K562 (cell line): ENCODE results near the gene PUM1. TPM values are rescaled to one million over a fixed set of nuclear protein-coding genes. Genes with fewer than 3 reads are reported as not detected.

ENCODE experiments used
- ARNT ChIP-seq, 2 experiments: fragments of 450-650 bp; IDR thresholded peaks; 2 replicates each; pipeline ENCODE4 v1.6.1; 2016; ENCODE audit warnings: mild to moderate bottlenecking in 1 of 2
- BCLAF1 ChIP-seq, 2 experiments: fragments of 450-650 bp in 1 of 2; IDR thresholded peaks; 2 replicates each; pipeline ENCODE4 v1.6.1; 2011 to 2017; ENCODE audit warnings: low read depth in 2 of 2, antibody characterized with exemption in 1 of 2, borderline replicate concordance in 1 of 2, low read length in 1 of 2, mild to moderate bottlenecking in 1 of 2, mixed read lengths in 1 of 2; ENCODE audit not compliant: control insufficient read depth in 1 of 2
- BRD9 ChIP-seq: fragments of 450-650 bp; IDR thresholded peaks from 2 replicates; pipeline ENCODE4 v1.6.1; 2018; ENCODE audit warnings: low read depth; ENCODE audit not compliant: partially characterized antibody
- DNMT1 ChIP-seq: fragments of 450-650 bp; IDR thresholded peaks from 2 replicates; pipeline ENCODE4 v1.6.1; 2016; ENCODE audit warnings: antibody characterized with exemption, mild to moderate bottlenecking
- FOXK1 ChIP-seq: sonication (generic); formaldehyde crosslinking; IDR thresholded peaks from 2 replicates; pipeline ENCODE4 v1.8.0; 2022; ENCODE audit warnings: missing genetic modification reagents, mild to moderate bottlenecking, borderline replicate concordance
- GABPA ChIP-seq: fragments of 200-800 bp; sonication (Bioruptor generic); conservative IDR thresholded peaks from 2 replicates; pipeline ENCODE4 v1.6.1; 2016; ENCODE audit warnings: low read depth, missing genetic modification characterization, missing compliant biosample characterization
- LEF1 ChIP-seq: fragments of 450-650 bp; IDR thresholded peaks from 2 replicates; pipeline ENCODE4 v1.6.1; 2016; ENCODE audit warnings: mild to moderate bottlenecking
- NCOR1 ChIP-seq: fragments of 450-650 bp; IDR thresholded peaks from 2 replicates; pipeline ENCODE4 v1.6.1; 2016; ENCODE audit warnings: mild to moderate bottlenecking, moderate library complexity
- NONO ChIP-seq, 2 experiments: fragments of 200-400 bp in 1 of 2; fragments of 450-650 bp in 1 of 2; formaldehyde crosslinking in 1 of 2; IDR thresholded peaks; 2 replicates each; pipeline ENCODE4 v1.6.1; 2017; ENCODE audit warnings: low read depth in 2 of 2, mild to moderate bottlenecking in 2 of 2, moderate library complexity in 2 of 2, low read length in 1 of 2
- RFX5 ChIP-seq: IDR thresholded peaks from 2 replicates; pipeline ENCODE4 v1.6.1; 2011; ENCODE audit warnings: low read depth, mild to moderate bottlenecking, improper control_type of control experiment, low read length
- RHOXF2B ChIP-seq: fragments of 250-450 bp; sonication (Bioruptor Pico); conservative IDR thresholded peaks from 2 replicates; pipeline ENCODE4 v1.5.1; 2021
- RNF2 ChIP-seq: sonication (generic); IDR thresholded peaks from 2 replicates; pipeline ENCODE4 v1.6.1; 2016
- SMAD1 ChIP-seq: fragments of 150-350 bp; IDR thresholded peaks from 2 replicates; pipeline ENCODE4 v1.6.1; 2014; ENCODE audit warnings: low read length, low read depth; ENCODE audit not compliant: partially characterized antibody
- SMAD4 ChIP-seq: fragments of 250-450 bp; sonication (Bioruptor Pico); conservative IDR thresholded peaks from 2 replicates; pipeline ENCODE4 v1.8.0; 2021; ENCODE audit warnings: inconsistent platforms, mild to moderate bottlenecking, moderate library complexity
- SMC3 ChIP-seq: conservative IDR thresholded peaks from 2 replicates; pipeline ENCODE4 v1.6.1; 2011; ENCODE audit warnings: low read depth, low read length, improper control_type of control experiment; ENCODE audit not compliant: insufficient read depth
- SRSF7 ChIP-seq: fragments of 200-400 bp; formaldehyde crosslinking; optimal IDR thresholded peaks from 2 replicates; pipeline ENCODE3; 2017; ENCODE audit warnings: mild to moderate bottlenecking, low read depth, low read length
- ZBTB33 ChIP-seq: sonication (generic); formaldehyde crosslinking; IDR thresholded peaks from 2 replicates; pipeline ENCODE4 v1.8.1; 2023; ENCODE audit warnings: mild to moderate bottlenecking, missing genetic modification reagents
- ZBTB8A ChIP-seq: fragments of 450-650 bp; IDR thresholded peaks from 2 replicates; pipeline ENCODE4 v1.6.1; 2018; ENCODE audit warnings: mild to moderate bottlenecking, moderate library complexity; ENCODE audit not compliant: partially characterized antibody
- ZEB2 ChIP-seq: fragments of 450-650 bp; IDR thresholded peaks from 2 replicates; pipeline ENCODE4 v1.6.1; 2016
- ZNF717 ChIP-seq: fragments of 250-450 bp; sonication (Bioruptor Pico); IDR thresholded peaks from 2 replicates; pipeline ENCODE4 v1.5.0; 2021
- polyA plus RNA-seq, 8 experiments: library from polyadenylated mRNA; depleted of rRNA in 4 of 8; stranded (reverse) in 5 of 8; unstranded in 3 of 8; fragments of >200 nt; fragmentation: Nextera tagmentation in 2 of 8; fragmentation: Illumina TruSeq in 1 of 8; extraction: Ambion mirVana in 2 of 8; extraction: Trizol in 1 of 8; gene quantifications; 2 replicates each; pipeline versions ENCODE4 v1.2.1 to v1.2.3, GENCODE V29; 2011 to 2014; ENCODE audit warnings: inconsistent platforms in 1 of 8, missing spikeins in 1 of 8
- total RNA-seq, 7 experiments: library from RNA; depleted of rRNA in 6 of 7; stranded (reverse); fragments of >200 nt in 6 of 7; fragmentation: Illumina TruSeq in 2 of 7; extraction: Trizol in 2 of 7; gene quantifications; 2 replicates each; pipeline versions ENCODE4 v1.2.1 to v1.2.3, GENCODE V29; 2011 to 2021; ENCODE audit warnings: low replicate concordance in 1 of 7
- TF ChIP-seq, protein P1 (sequence below): fragments of 450-650 bp; formaldehyde crosslinking; IDR thresholded peaks from 2 replicates; pipeline ENCODE4 v1.4.0; 2022; ENCODE audit warnings: mild to moderate bottlenecking, moderate library complexity
- TF ChIP-seq, protein P2 (sequence below): fragments of 250-450 bp; sonication (Bioruptor Pico); IDR thresholded peaks from 2 replicates; pipeline ENCODE4 v1.5.0; 2020; ENCODE audit warnings: mild to moderate bottlenecking, borderline replicate concordance

The PUM1 gene
- total and polyA plus RNA-seq, 9 of the 15 experiments (the other 6 are each of a cell fraction or from before 2014, with no cell fraction given), result 37.7 to 104 (median 55.7) TPM

DNA sequence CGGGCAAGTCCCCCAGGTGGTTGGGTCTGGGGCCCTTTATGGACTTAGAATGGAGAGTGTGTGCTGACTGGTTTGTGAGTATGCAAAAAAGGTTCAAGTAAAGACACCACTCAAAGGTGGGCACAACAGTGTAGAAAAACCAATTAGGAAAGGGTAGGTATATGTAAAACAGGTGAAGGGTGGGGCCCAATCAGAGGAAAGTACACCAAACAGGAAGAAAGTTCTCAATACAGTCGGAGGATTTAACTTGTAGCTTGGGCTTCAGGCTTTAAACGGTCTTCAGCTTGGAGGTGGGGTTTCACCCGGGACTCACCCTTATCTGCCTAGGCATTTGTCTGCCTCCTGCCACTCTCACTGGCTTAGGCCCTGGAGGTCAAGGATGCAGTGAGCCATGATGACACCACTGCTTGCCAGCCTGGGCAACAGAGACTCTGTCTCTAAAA is 6.8 kb upstream of the PUM1 start (continued):
- TF ChIP-seq ZBTB33 (no peak), NONO (IDR thresholded peaks at IDR 0.05; ENCODE audit: low read depth in 2 of 2, low read length in 1 of 2) (no peak), GABPA (tag) (no peak), BCLAF1 (IDR thresholded peaks at IDR 0.05; ENCODE audit: borderline replicate concordance in 1 of 2, control insufficient read depth in 1 of 2, low read depth in 2 of 2, low read length in 1 of 2) (0 out of 4 replicates have a peak, but pooled peaks of 1 of the 2 experiments have one; percentile 46), BRD9 (peak; percentile 41), ZEB2 (peak; percentile 62; the same call in 1 of the 2 replicates), RHOXF2B (CRISPR knock-in tag) (no peak), DNMT1 (no peak), RFX5 (0 out of 2 replicates have a peak, but pooled peaks have one; percentile 18), LEF1 (no peak; the same call in 1 of the 2 replicates), ZNF717 (CRISPR knock-in tag) (no peak), ARNT (IDR thresholded peaks at IDR 0.05) (peak in 1 of 2 experiments; percentile 39; a peak in 1 of 4 replicates), SMAD1 (no peak), NCOR1 (peak; percentile 16), FOXK1 (CRISPR knock-in tag) (no peak), RNF2 (no peak), SMC3 (no peak), SRSF7 (no peak), ZBTB8A (no peak), SMAD4 (CRISPR knock-in tag) (0 out of 2 replicates have a peak, but pooled peaks have one; percentile 63)
- TF ChIP-seq, protein P1, sequence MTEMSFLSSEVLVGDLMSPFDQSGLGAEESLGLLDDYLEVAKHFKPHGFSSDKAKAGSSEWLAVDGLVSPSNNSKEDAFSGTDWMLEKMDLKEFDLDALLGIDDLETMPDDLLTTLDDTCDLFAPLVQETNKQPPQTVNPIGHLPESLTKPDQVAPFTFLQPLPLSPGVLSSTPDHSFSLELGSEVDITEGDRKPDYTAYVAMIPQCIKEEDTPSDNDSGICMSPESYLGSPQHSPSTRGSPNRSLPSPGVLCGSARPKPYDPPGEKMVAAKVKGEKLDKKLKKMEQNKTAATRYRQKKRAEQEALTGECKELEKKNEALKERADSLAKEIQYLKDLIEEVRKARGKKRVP, result no peak
- TF ChIP-seq, protein P2, sequence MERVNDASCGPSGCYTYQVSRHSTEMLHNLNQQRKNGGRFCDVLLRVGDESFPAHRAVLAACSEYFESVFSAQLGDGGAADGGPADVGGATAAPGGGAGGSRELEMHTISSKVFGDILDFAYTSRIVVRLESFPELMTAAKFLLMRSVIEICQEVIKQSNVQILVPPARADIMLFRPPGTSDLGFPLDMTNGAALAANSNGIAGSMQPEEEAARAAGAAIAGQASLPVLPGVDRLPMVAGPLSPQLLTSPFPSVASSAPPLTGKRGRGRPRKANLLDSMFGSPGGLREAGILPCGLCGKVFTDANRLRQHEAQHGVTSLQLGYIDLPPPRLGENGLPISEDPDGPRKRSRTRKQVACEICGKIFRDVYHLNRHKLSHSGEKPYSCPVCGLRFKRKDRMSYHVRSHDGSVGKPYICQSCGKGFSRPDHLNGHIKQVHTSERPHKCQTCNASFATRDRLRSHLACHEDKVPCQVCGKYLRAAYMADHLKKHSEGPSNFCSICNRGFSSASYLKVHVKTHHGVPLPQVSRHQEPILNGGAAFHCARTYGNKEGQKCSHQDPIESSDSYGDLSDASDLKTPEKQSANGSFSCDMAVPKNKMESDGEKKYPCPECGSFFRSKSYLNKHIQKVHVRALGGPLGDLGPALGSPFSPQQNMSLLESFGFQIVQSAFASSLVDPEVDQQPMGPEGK, result no peak
